GM21367 (cell line): ENCODE results near the gene DYNC1LI2.

Experiments
- ATAC-seq: cut with Tn5 transposase; IDR thresholded peaks from one replicate; pipeline ENCODE4 v1.9.1; 2021; ENCODE audit not compliant: unreplicated experiment

The DYNC1LI2 gene

GRCh38 chr16:66740533-66740932 lies 10.9 kb downstream of the DYNC1LI2 start:
- ATAC-seq: no peak

GRCh38 chr16:66740010-66740409 lies 11.4 kb downstream of the DYNC1LI2 start:
- ATAC-seq: no peak

- ATAC-seq: no peak
Observed at GRCh38 chr16:66735891-66736290, 15.5 kb downstream of the DYNC1LI2 start.

GRCh38 chr16:66731101-66731500 lies 20.3 kb downstream of the DYNC1LI2 start:
- ATAC-seq: no peak

- no peak for ATAC-seq
Observed at GRCh38 chr16:66728804-66729203, 22.6 kb downstream of the DYNC1LI2 start.

GRCh38 chr16:66728117-66728787 lies 23.2 kb downstream of the DYNC1LI2 start:
- ATAC-seq: no peak

GRCh38 chr16:66720766-66721165 lies 30.6 kb downstream of the DYNC1LI2 start:
- no peak for ATAC-seq

- ATAC-seq: no peak
Observed at GRCh38 chr16:66719246-66719645, 32.2 kb downstream of the DYNC1LI2 start.

- ATAC-seq: no peak
Observed at GRCh38 chr16:66717776-66718175, 33.6 kb downstream of the DYNC1LI2 start.

- ATAC-seq: no peak
Observed at GRCh38 chr16:66717112-66717675, 34.2 kb downstream of the DYNC1LI2 start.

- ATAC-seq: no peak
Observed at GRCh38 chr16:66714654-66715307, 36.6 kb downstream of the DYNC1LI2 start.

- ATAC-seq: no peak
Observed at GRCh38 chr16:66714062-66714461, 37.3 kb downstream of the DYNC1LI2 start.

GRCh38 chr16:66713076-66713475 lies 38.3 kb downstream of the DYNC1LI2 start:
- ATAC-seq: no peak

GRCh38 chr16:66712512-66712911 lies 38.9 kb downstream of the DYNC1LI2 start:
- no peak for ATAC-seq

- no peak for ATAC-seq
Observed at GRCh38 chr16:66711581-66711980, 39.8 kb downstream of the DYNC1LI2 start.

GRCh38 chr16:66706506-66706880 lies 44.9 kb downstream of the DYNC1LI2 start:
- ATAC-seq: no peak

GRCh38 chr16:66705790-66706505 lies 45.5 kb downstream of the DYNC1LI2 start:
- no peak for ATAC-seq

- no peak for ATAC-seq
Observed at GRCh38 chr16:66703406-66704215, 47.8 kb downstream of the DYNC1LI2 start.

- no peak for ATAC-seq
Observed at GRCh38 chr16:66701516-66701915, 49.9 kb downstream of the DYNC1LI2 start.

- ATAC-seq: no peak
Observed at GRCh38 chr16:66701026-66701425, 50.4 kb downstream of the DYNC1LI2 start.

- ATAC-seq: no peak
Observed at GRCh38 chr16:66699898-66700297, 51.5 kb downstream of the DYNC1LI2 start.
